AG04450 (cell line): Measurements from ENCODE around the gene HNRNPK. TPM values are rescaled to one million over a fixed set of nuclear protein-coding genes. Genes with fewer than 3 reads are reported as not detected.

Source experiments
- CTCF ChIA-PET: fragments of 300-600, 350-600 bp; formaldehyde crosslinking; extraction: SDS; loops from one replicate; lab custom pipeline; 2022; ENCODE audit warnings: antibody characterized with exemption, inconsistent platforms; lab: Charles Lee
- POLR2A ChIA-PET: fragments of 350-600 bp; formaldehyde crosslinking; extraction: SDS; loops from one replicate; lab custom pipeline; 2021; ENCODE audit warnings: antibody characterized with exemption, inconsistent platforms; lab: Yijun Ruan, JAX
- DNase-seq: peaks from one replicate; pipeline ENCODE4 v3.0.0-alpha.2; 2011; ENCODE audit warnings: low read depth, low spot score
- H3K27ac ChIP-seq: one replicate; pipeline ENCODE4 v1.5.1; 2012; ENCODE audit warnings: low read depth, low read length, control low read depth
- H3K27me3 ChIP-seq: one replicate; pipeline ENCODE4 v1.6.0; 2012; ENCODE audit warnings: low read length; ENCODE audit not compliant: control insufficient read depth, insufficient read depth
- H3K4me3 ChIP-seq: 2 replicates; pipeline ENCODE4 v1.5.1; 2011; ENCODE audit warnings: mild to moderate bottlenecking, low read depth, low read length, control low read depth
- H3K9me3 ChIP-seq: 2 replicates; pipeline ENCODE4 v1.5.1; 2012; ENCODE audit warnings: low read length; ENCODE audit not compliant: control insufficient read depth, insufficient read depth
- CTCF ChIP-seq: IDR thresholded peaks from 2 replicates; pipeline ENCODE4 v1.5.1; 2011; ENCODE audit warnings: low read depth, low read length, control low read depth, inconsistent platforms
- polyA plus RNA-seq: library from polyadenylated mRNA; depleted of rRNA; stranded (reverse); fragments of >200 nt; gene quantifications from 2 replicates; pipeline ENCODE4 v1.2.3, GENCODE V29; 2011

The HNRNPK gene
- polyA plus RNA-seq, 1 experiment: 673 TPM

- POLR2A ChIA-PET: no interaction called here
- H3K27ac ChIP-seq: no peak overlapping the region
- no peaks in the 10 kb centered on the region for H3K9me3 ChIP-seq
- no peak for TF ChIP-seq CTCF
- CTCF ChIA-PET: interaction anchor here (0.8 to 3.7 kb wide), 7 partner anchors 10 to 488 kb away, joined by 3 to 66 read pairs (median 4); partner anchors contain the start of gene KIF27
- no peak for DNase-seq
- no peak overlapping the region for H3K4me3 ChIP-seq
- H3K27me3 ChIP-seq: no peaks in the 10 kb centered on the region
Observed at GRCh38 chr9:83934569-83935275, 45.3 kb downstream of the HNRNPK start.

DNA sequence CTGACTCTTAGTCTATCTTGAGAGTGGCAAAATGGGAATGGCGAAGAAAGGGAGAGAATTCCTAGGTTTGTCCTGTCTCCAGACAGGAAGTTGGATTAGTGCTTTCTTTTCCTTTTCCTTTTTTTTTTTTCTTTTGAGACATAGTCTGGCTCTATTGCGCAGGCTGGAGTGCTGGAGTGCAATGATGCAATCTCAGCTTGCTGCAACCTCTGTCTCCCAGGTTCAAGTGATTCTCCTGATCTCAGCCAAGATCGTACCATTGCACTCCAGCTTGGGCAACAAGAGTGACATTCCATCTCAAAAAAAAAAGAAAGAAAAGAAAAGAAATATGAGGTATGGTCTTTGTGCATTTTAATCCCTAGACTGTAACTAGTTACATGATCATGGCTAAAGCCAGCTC is 46.2 kb downstream of the HNRNPK start:
- TF ChIP-seq CTCF: no peak
- no peak for DNase-seq
- Histone ChIP-seq H3K4me3 (no peak overlapping the region), H3K27ac (no peak overlapping the region), H3K9me3 (no peaks in the 10 kb centered on the region), H3K27me3 (no peaks in the 10 kb centered on the region)
- POLR2A ChIA-PET: no interaction called here
- CTCF ChIA-PET: interaction anchor here (0.7 to 1.5 kb wide), 2 partner anchors 132 to 327 kb away, joined by 4 to 8 read pairs; no protein-coding TSS in a partner anchor

DNA sequence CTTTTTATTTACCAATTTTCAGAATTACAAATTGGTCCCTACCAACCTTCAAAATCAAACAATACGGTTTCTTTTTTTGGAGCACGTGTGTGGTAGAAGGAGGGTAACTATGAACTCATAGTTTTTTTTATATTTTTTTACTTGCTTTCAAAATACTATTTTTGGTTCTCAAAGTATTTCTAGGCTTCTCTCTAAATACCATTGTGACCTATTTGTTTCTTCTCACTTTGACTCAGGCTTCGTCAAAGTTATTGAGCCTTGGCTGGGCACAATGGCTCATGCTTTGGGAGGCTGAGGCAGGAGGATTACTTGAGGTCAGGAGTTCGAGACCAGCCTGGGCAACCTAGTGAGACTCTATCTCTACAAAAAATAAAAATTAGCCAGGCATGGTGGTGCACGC is 47.2 kb downstream of the HNRNPK start:
- Histone ChIP-seq H3K4me3 (no peak overlapping the region), H3K9me3 (no peaks in the 10 kb centered on the region), H3K27me3 (peaks cover under 1% of the 10 kb centered on the region), H3K27ac (no peak overlapping the region)
- POLR2A ChIA-PET: interaction anchor here (1.1 kb wide), 1 partner anchor 12 kb away, joined by 15 read pairs; the partner anchor contains the start of gene KIF27
- CTCF ChIA-PET: interaction anchor here (0.7 to 1.5 kb wide), 2 partner anchors 328 to 374 kb away, joined by 8 to 9 read pairs; no protein-coding TSS in a partner anchor
- DNase-seq: no peak
- no peak for TF ChIP-seq CTCF

DNA sequence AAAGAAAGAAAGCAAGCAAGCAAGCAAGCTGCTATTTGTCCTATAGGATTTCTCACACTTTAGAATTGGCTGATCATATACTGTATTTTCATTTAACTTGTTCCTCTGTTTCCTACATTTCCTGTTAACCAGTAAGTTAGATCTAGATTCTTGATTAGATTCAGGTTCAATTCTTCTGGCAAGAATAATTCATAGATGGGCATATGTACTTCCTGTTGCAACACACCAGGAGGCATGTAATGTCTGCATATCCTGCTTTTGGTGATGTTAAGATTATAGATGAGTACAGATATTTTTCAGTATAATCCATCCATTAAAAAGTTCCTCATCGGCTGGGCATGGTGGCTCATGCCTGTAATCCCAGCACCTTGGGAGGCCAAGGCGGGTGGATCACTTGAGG is 48.0 kb downstream of the HNRNPK start:
- no peak for DNase-seq
- no peaks in the 10 kb centered on the region for H3K9me3 ChIP-seq
- H3K27ac ChIP-seq: no peak overlapping the region
- no peak for TF ChIP-seq CTCF
- ChIA-PET POLR2A (interaction anchor here (1.1 kb wide), 1 partner anchor 11 kb away, joined by 15 read pairs; the partner anchor contains the start of gene KIF27), CTCF (no interaction called here)
- H3K27me3 ChIP-seq: peaks cover 3% of the 10 kb centered on the region
- no peak overlapping the region for H3K4me3 ChIP-seq

DNA sequence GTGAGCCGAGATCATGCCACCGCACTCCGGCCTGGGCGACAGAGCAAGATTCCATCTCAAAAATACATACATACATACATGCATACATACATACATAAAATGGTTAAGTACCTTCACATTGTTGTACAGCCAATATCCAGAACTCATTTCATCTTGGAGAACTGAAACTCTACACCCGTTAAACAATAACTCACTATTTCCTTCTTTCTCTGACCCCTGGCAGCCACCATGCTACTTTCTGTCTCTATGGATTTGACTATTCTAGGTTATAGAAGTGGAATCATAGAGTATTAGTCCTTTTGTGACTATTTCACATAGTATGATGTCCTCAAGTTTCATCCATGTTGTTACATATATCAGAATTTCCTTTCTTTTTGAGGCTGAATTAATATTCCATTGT is 49.1 kb downstream of the HNRNPK start:
- POLR2A ChIA-PET: no interaction called here
- Histone ChIP-seq H3K9me3 (no peaks in the 10 kb centered on the region), H3K27ac (no peak overlapping the region), H3K27me3 (peaks cover 3% of the 10 kb centered on the region), H3K4me3 (no peak overlapping the region)
- CTCF ChIA-PET: interaction anchor here (1.0 kb wide), 1 partner anchor 9 kb away, joined by 3 read pairs; no protein-coding TSS in a partner anchor
- TF ChIP-seq CTCF: no peak
- DNase-seq: no peak
